ENCODE results near the gene FLOT2. TPM values are rescaled to one million over a fixed set of nuclear protein-coding genes. Genes with fewer than 3 reads are reported as not detected.

The FLOT2 gene, protein sequence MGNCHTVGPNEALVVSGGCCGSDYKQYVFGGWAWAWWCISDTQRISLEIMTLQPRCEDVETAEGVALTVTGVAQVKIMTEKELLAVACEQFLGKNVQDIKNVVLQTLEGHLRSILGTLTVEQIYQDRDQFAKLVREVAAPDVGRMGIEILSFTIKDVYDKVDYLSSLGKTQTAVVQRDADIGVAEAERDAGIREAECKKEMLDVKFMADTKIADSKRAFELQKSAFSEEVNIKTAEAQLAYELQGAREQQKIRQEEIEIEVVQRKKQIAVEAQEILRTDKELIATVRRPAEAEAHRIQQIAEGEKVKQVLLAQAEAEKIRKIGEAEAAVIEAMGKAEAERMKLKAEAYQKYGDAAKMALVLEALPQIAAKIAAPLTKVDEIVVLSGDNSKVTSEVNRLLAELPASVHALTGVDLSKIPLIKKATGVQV
- total RNA-seq: 10 to 100 TPM; 40.8 to 81.1 (median 43.9) TPM
- 10 to 100 TPM; 30.4 to 35.3 (median 34.0) TPM for polyA plus RNA-seq
- long read RNA-seq, donor 1, transcript FLOT2-202 (11 exons, 2,618 nt): major isoform, 60 of 83 reads
- long read RNA-seq, donor 1, partial matches to known transcripts: 5 of 83 reads
- long read RNA-seq, donor 1, other reads (novel, unspliced or antisense): 13 of 83 reads
- long read RNA-seq, donor 2, transcript FLOT2-202 (11 exons, 2,618 nt): major isoform, 66 of 86 reads
- long read RNA-seq, donor 2, partial matches to known transcripts: 6 of 86 reads
- long read RNA-seq, donor 2, other reads (novel, unspliced or antisense): 11 of 86 reads

DNA sequence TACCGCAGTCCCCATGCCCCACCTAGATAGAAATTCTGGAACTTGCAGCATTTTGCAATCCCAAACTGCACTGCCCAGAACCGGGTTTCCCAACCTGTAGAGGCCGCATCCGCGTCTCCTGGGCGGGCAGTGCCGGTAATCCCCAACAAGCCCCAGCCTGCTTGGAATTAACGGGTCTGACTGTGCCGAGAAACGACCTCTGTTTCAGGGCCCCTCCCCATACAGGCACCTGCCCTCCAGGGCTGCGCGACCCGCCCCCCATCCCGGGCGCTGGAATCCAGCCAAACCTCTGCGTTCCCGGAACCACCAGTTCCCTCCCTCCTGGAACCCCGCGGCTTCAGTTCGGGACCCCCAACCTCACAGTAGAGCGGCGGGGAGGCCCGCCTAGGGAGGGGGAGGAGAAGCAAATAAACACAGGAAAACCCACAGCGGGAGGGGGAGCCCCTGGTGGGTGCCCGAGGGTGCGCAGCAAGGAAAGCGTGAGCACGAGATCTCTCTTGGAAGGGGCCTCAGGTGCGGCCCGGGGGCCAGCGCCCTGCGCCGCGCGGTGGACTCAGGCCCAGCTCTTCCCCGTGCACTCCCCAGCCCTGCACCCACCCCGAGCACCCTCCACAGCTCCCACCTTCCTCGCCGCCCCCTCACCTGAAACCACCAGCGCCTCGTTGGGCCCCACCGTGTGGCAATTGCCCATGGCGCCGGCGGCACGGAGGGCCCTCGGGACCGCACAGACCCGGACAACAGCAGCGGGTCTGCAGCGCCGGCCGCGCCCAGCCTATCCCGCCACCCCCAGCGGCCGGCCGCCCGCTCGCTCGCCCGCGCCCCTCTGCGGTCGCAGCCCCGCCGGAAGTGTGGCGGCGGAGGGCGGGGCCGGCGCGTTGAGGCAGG, at the start of gene FLOT2:
Gene FLOT2 (minus strand): TSS at position 850 of the 885 bp plus-strand sequence. CDS start 159 bp downstream, at position 691.
- DNase-seq: peak; percentile 65 to 77
- Histone ChIP-seq H3K27ac (peak within 1 kb of the TSS; percentile 92), H3K4me1 (peaks cover 27% of the 10 kb centered on the region), H3K27me3 (ENCODE audit: insufficient read depth in 3 of 3, low read length in 2 of 3) (no peaks in the 10 kb centered on the region), H3K36me3 (ENCODE audit: insufficient read depth in 1 of 2, low read depth in 1 of 2) (no peaks in the 10 kb centered on the region), H3K4me3 (peak within 1 kb of the TSS; percentile 91), H3K9me3 (no peaks in the 10 kb centered on the region)
- intact Hi-C loops (cut with DNase I): loop anchor here (5.0 to 10.0 kb wide), 3 partner anchors 40 to 135 kb away; partner anchors contain the start of gene ERAL1 (in 2 of the 2)
- peak; percentile 11 for TF ChIP-seq CTCF (IDR thresholded peaks at IDR 0.05)
- 0 to 1% (median 1%) methylated on average over 52 to 73 of the region's 73 CpGs for WGBS, 3 donors
- ATAC-seq: peak; percentile 75 to 87 (median 82)

- intact Hi-C loops (cut with DNase I): no loop called here
Observed at GRCh38 chr17:28946239-28946638, 48.7 kb upstream of the FLOT2 start.

GRCh38 chr17:28944862-28945741, 47.6 kb upstream of the FLOT2 start:
- intact Hi-C loops (cut with DNase I): no loop called here
- Histone ChIP-seq H3K9me3 (no peaks in the 10 kb centered on the region), H3K4me1 (peaks cover 81% of the 10 kb centered on the region), H3K27ac (peak overlapping the region; percentile 98), H3K36me3 (ENCODE audit: insufficient read depth in 1 of 2, low read depth in 1 of 2) (peaks cover 0 to 4% of the 10 kb centered on the region in 2 donors), H3K4me3 (peak overlapping the region; percentile 14), H3K27me3 (ENCODE audit: insufficient read depth in 3 of 3, low read length in 2 of 3) (no peaks in the 10 kb centered on the region)
- TF ChIP-seq CTCF (IDR thresholded peaks at IDR 0.05): no peak
- 36 to 38% (median 36%) methylated on average over 8 of the region's 8 CpGs for WGBS, 3 donors
- no peak for ATAC-seq
- DNase-seq: no peak

More at GRCh38 chr17:28946239-28946638, 48.7 kb upstream of the FLOT2 start:
- WGBS, 3 donors: 33 to 60% (median 42%) methylated on average over 4 of the region's 4 CpGs
- no peak for TF ChIP-seq CTCF (IDR thresholded peaks at IDR 0.05)
- Histone ChIP-seq H3K4me1 (peaks cover 70% of the 10 kb centered on the region), H3K4me3 (peak overlapping the region; percentile 87), H3K9me3 (no peaks in the 10 kb centered on the region), H3K27me3 (ENCODE audit: insufficient read depth in 3 of 3, low read length in 2 of 3) (no peaks in the 10 kb centered on the region), H3K27ac (peak overlapping the region; percentile 98), H3K36me3 (ENCODE audit: insufficient read depth in 1 of 2, low read depth in 1 of 2) (peaks cover 0 to 4% of the 10 kb centered on the region in 2 donors)
- DNase-seq (no peak), ATAC-seq (no peak)

GRCh38 chr17:28944343-28944742, 46.8 kb upstream of the FLOT2 start:
- Histone ChIP-seq H3K36me3 (ENCODE audit: insufficient read depth in 1 of 2, low read depth in 1 of 2) (peaks cover 0 to 4% of the 10 kb centered on the region in 2 donors), H3K27ac (peak overlapping the region; percentile 98), H3K4me1 (peaks cover 89% of the 10 kb centered on the region), H3K9me3 (no peaks in the 10 kb centered on the region), H3K27me3 (ENCODE audit: insufficient read depth in 3 of 3, low read length in 2 of 3) (no peaks in the 10 kb centered on the region), H3K4me3 (peak overlapping the region; percentile 3)
- intact Hi-C loops (cut with DNase I): no loop called here
- WGBS, 3 donors: 30 to 66% (median 35%) methylated on average over 4 of the region's 4 CpGs
- DNase-seq: no peak
- TF ChIP-seq CTCF (IDR thresholded peaks at IDR 0.05): no peak
- ATAC-seq: peak; percentile 42 to 72 (median 59)

Measured in psoas muscle (tissue), 8 donors.